Psoas muscle (tissue), 8 donors: ENCODE data around the gene ISX. TPM values are rescaled to one million over a fixed set of nuclear protein-coding genes. Genes with fewer than 3 reads are reported as not detected.

Experiments
- ATAC-seq, 4 donors: fragments of 200-7000 bp; cut with Tn5 transposase; one replicate each; pipeline ENCODE4 v1.9.1; 2020; ENCODE audit warnings: moderate library complexity in 3 of 4, mild to moderate bottlenecking in 2 of 4
- DNase-seq, 2 donors: peaks; one replicate each; pipeline ENCODE4 v3.0.0-alpha.2; 2020
- H3K27ac ChIP-seq: fragments of 200-600 bp; one replicate; pipeline ENCODE4 v1.8.0; 2022
- H3K27me3 ChIP-seq, 3 donors: fragments of 200-600 bp in 1 of 3; one replicate each; pipeline versions ENCODE4 v1.6.1 to v1.8.0; 2013 to 2022; ENCODE audit warnings: low read length in 2 of 3, mild to moderate bottlenecking in 2 of 3, moderate library complexity in 1 of 3; ENCODE audit not compliant: insufficient read depth in 3 of 3
- H3K36me3 ChIP-seq, 2 donors: fragments of 200-600 bp in 1 of 2; one replicate each; pipeline versions ENCODE4 v1.6.1 to v1.8.0; 2013 to 2022; ENCODE audit warnings: low read depth in 1 of 2, mild to moderate bottlenecking in 1 of 2, moderate library complexity in 1 of 2; ENCODE audit not compliant: insufficient read depth in 1 of 2
- H3K4me1 ChIP-seq: fragments of 200-600 bp; one replicate; pipeline ENCODE4 v1.8.0; 2022
- H3K4me3 ChIP-seq: fragments of 200-600 bp; one replicate; pipeline ENCODE4 v1.8.0; 2022; ENCODE audit warnings: mild to moderate bottlenecking
- H3K9me3 ChIP-seq: fragments of 200-600 bp; one replicate; pipeline ENCODE4 v1.8.0; 2022
- WGBS, 3 donors: extraction: QIAGEN DNeasy Blood & Tissue Kit; methylation state at CpG; one replicate each; pipeline versions ENCODE4 v1.1.6 to v1.1.7; 2013; 5-methylcytosine and 5-hydroxymethylcytosine counted together
- intact Hi-C, 2 donors: fragments of 100-400 bp; cut with DNase I; formaldehyde crosslinking; loops; one replicate each; pipeline versions ENCODE4 v1.11.0 to v1.14.2; 2022
- polyA plus RNA-seq, 3 donors: library from polyadenylated mRNA; stranded (reverse); fragments of 200-250 nt; gene quantifications; one replicate each; pipeline ENCODE4 v1.2.3, GENCODE V29; 2013
- total RNA-seq, 4 donors: library from RNA; stranded (reverse); fragmentation: NEBNext Ultra II Directional in 2 of 4; extraction: Animal tissue kit (Norgen Biotek cat#: 25700) in 2 of 4; gene quantifications; one replicate each; pipeline versions ENCODE4 v1.2.1 to v1.2.4, GENCODE V29; 2021 to 2023
- TF ChIP-seq, protein P1 (sequence below): fragments of 200-600 bp; IDR thresholded peaks from one replicate; pipeline ENCODE4 v1.8.0; 2022; ENCODE audit warnings: antibody characterized with exemption
- donor health status: healthy with polysubstance abuse.
- donor health status: DM: no; HTN: no; CAD: no; lungs with moderate emphysema.
- donor health status: Bipolar disorder and iron deficiency.
- donor health status: healthy.
- donor health status: DM: yes; HTN: yes; CAD: no.
- donor health status: DM: no; HTN: no; CAD: no.
- donor health status: DM: no; HTN: no; CAD: no.
- donor health status: DM: yes; HTN: yes; CAD: no.

The ISX gene
- total and polyA plus RNA-seq, 7 donors, result 0.01 TPM; not detected in 6

GRCh38 chr22:35104491-35104890 is 38.5 kb downstream of the ISX start:
- Histone ChIP-seq H3K36me3 (no peaks in the 10 kb centered on the region), H3K27me3 (peaks cover 0 to 5% (median 3%) of the 10 kb centered on the region in 3 donors), H3K27ac (no peak overlapping the region), H3K4me1 (no peaks in the 10 kb centered on the region), H3K9me3 (no peaks in the 10 kb centered on the region), H3K4me3 (no peak overlapping the region)
- intact Hi-C loops, result no loop called here
- TF ChIP-seq, protein P1, sequence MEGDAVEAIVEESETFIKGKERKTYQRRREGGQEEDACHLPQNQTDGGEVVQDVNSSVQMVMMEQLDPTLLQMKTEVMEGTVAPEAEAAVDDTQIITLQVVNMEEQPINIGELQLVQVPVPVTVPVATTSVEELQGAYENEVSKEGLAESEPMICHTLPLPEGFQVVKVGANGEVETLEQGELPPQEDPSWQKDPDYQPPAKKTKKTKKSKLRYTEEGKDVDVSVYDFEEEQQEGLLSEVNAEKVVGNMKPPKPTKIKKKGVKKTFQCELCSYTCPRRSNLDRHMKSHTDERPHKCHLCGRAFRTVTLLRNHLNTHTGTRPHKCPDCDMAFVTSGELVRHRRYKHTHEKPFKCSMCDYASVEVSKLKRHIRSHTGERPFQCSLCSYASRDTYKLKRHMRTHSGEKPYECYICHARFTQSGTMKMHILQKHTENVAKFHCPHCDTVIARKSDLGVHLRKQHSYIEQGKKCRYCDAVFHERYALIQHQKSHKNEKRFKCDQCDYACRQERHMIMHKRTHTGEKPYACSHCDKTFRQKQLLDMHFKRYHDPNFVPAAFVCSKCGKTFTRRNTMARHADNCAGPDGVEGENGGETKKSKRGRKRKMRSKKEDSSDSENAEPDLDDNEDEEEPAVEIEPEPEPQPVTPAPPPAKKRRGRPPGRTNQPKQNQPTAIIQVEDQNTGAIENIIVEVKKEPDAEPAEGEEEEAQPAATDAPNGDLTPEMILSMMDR, result no peak
- no peak for DNase-seq
- no peak for ATAC-seq
- WGBS, 3 donors, result 73 to 84% (median 74%) methylated on average over 11 of the region's 11 CpGs

GRCh38 chr22:35109616-35110015 is 43.7 kb downstream of the ISX start:
- no peaks in the 10 kb centered on the region for H3K36me3 ChIP-seq
- peaks cover under 1 to 3% (median 3%) of the 10 kb centered on the region in 3 donors for H3K27me3 ChIP-seq
- TF ChIP-seq, protein P1, result no peak
- intact Hi-C loops, result no loop called here
- DNase-seq (no peak), ATAC-seq (no peak)
- WGBS, 3 donors, result 54 to 78% (median 69%) methylated on average over 4 of the region's 4 CpGs
- no peak overlapping the region for H3K4me3 ChIP-seq
- H3K9me3 ChIP-seq, result no peaks in the 10 kb centered on the region
- H3K4me1 ChIP-seq, result no peaks in the 10 kb centered on the region
- no peak overlapping the region for H3K27ac ChIP-seq

DNA sequence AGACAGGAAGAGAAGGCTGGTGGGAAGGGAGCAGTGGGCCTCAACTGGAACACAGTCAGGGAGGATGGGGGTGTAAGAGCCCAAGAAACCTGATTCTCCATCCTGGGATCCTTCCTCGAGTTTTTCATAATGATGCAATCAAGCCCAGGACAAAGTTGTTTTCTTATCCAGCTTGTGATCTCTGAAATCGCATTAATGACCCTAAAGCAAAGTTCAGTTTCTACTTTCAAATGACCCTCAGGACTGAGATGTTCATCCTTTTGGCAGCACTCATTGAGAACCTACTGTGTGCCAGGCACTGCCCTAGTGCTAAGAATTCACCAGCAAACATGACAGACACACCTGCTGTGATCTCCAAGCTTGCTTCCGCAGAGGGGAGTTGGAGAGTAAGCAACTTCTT is 45.3 kb downstream of the ISX start:
- no peaks in the 10 kb centered on the region for H3K9me3 ChIP-seq
- H3K27me3 ChIP-seq, result peaks cover 0 to 6% (median 4%) of the 10 kb centered on the region in 3 donors
- intact Hi-C loops, result no loop called here
- DNase-seq, result no peak
- H3K36me3 ChIP-seq, result no peaks in the 10 kb centered on the region
- ATAC-seq, result no peak
- WGBS, 3 donors, result 59 to 66% (median 64%) methylated on average over 3 of the region's 3 CpGs
- TF ChIP-seq, protein P1, result no peak
- H3K27ac ChIP-seq, result no peak overlapping the region
- H3K4me3 ChIP-seq, result no peak overlapping the region
- no peaks in the 10 kb centered on the region for H3K4me1 ChIP-seq

DNA sequence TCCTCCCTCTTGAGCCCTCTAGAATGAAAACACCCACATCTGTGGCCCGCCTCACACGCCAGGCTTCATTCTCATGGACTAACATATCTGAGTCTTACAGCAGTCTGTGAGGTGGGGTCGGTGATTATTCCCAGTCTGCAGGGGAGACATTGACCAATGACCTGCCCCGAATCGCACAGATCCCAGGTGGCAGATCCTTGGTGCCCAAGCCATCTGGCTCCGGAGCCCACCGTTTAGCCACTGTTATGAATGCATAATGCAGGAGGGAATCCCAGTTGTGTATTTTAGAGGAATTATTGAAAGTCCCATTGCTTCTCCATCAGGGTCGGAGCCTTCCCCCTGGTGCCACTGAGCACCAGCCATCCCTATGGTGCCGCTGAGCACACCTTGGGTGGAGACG is 47.4 kb downstream of the ISX start:
- no peak for DNase-seq
- no peaks in the 10 kb centered on the region for H3K36me3 ChIP-seq
- H3K4me1 ChIP-seq, result no peaks in the 10 kb centered on the region
- H3K9me3 ChIP-seq, result no peaks in the 10 kb centered on the region
- peaks cover 0 to 7% (median 4%) of the 10 kb centered on the region in 3 donors for H3K27me3 ChIP-seq
- no peak overlapping the region for H3K27ac ChIP-seq
- TF ChIP-seq, protein P1, result no peak
- 83 to 88% (median 85%) methylated on average over 10 of the region's 10 CpGs for WGBS, 3 donors
- no peak for ATAC-seq
- intact Hi-C loops, result no loop called here
- no peak overlapping the region for H3K4me3 ChIP-seq
